ENCODE measurements around the gene MORC4. TPM values are rescaled to one million over a fixed set of nuclear protein-coding genes. Genes with fewer than 3 reads are reported as not detected.
A peak's percentile ranks its signal among the peaks of the same experiment; 100 is the strongest.

MORC4 gene
- 1 to 10 TPM; 2.5 to 3.6 (median 3.0) TPM for total RNA-seq
- total RNA-seq (2013), result 5.5 TPM

DNA sequence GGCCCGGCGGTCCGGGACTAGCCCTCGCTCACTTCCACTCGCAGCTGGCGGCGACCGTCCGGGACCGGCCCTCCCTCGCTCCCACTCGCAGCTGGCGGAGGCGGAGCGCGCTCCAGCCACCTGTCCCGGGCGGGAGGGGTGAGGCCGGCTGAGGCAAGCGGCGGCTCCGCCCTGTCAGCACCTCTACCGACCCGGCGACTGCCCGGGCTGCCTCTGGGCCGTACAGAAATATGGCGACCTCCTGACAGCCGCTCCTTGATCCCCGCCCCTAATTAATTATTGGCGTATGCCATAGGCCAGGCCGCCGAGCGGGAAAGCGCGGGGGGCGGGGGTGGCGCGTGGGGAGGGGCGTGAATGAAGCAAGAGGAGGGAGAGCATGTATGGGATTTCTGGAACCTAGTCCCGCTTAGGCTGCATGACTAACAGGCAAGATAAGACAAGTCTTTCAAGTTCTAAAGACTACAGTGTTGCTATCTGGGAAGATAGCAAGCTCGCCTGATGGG lies at the start of gene MORC4:
TSS of gene MORC4 (minus strand) at position 200 of the 503 bp plus-strand sequence. CDS start 243 bp downstream, outside the sequence.
- DNase-seq (peak; percentile 21 to 67), ATAC-seq (peak; percentile 79 to 87 (median 86))
- Mint-ChIP-seq H3K4me1 (peaks cover 11% of the 10 kb centered on the region in 2 donors), H3K36me3 (no peaks in the 10 kb centered on the region), H3K4me3 (peak within 1 kb of the TSS; percentile 90), H3K9me3 (no peaks in the 10 kb centered on the region), H3K27me3 (ENCODE audit: low read depth in 2 of 2) (peaks cover 5 to 38% of the 10 kb centered on the region in 2 donors), H3K27ac (peak within 1 kb of the TSS in 1 of 2 donors; percentile 18)
- H3K9me3 ChIP-seq (ENCODE audit: control insufficient read depth, insufficient read depth, low read length), result no peaks in the 10 kb centered on the region
- TF ChIP-seq CTCF (IDR thresholded peaks at IDR 0.05), result no peak
- no peak within 1 kb of the TSS for H3K27ac ChIP-seq (ENCODE audit: low read length)
- H3K27me3 ChIP-seq (ENCODE audit: control insufficient read depth, insufficient read depth, low read length), result no peaks in the 10 kb centered on the region
- intact Hi-C loops (cut with micrococcal nuclease), result no loop called here
- peaks cover 7% of the 10 kb centered on the region for H3K4me1 ChIP-seq (ENCODE audit: control insufficient read depth, insufficient read depth, low read length)
- H3K36me3 ChIP-seq (ENCODE audit: control insufficient read depth, insufficient read depth, low read length), result no peaks in the 10 kb centered on the region
- WGBS (ENCODE audit: insufficient coverage), result 0% methylated on average over 34 of the region's 42 CpGs
- peak within 1 kb of the TSS; percentile 32 for H3K4me3 ChIP-seq (ENCODE audit: low read length)

GRCh38 chrX:107047622-107048021 lies 47.6 kb upstream of the MORC4 start:
- Mint-ChIP-seq H3K27me3 (ENCODE audit: low read depth in 2 of 2) (peaks cover 8 to 26% of the 10 kb centered on the region in 2 donors), H3K36me3 (no peaks in the 10 kb centered on the region), H3K9me3 (no peaks in the 10 kb centered on the region), H3K4me3 (no peak overlapping the region), H3K4me1 (no peaks in the 10 kb centered on the region), H3K27ac (no peak overlapping the region)
- no peak overlapping the region for H3K27ac ChIP-seq (ENCODE audit: low read length)
- intact Hi-C loops (cut with micrococcal nuclease), result no loop called here
- no peaks in the 10 kb centered on the region for H3K4me1 ChIP-seq (ENCODE audit: control insufficient read depth, insufficient read depth, low read length)
- WGBS (ENCODE audit: insufficient coverage), result no CpG with 5 or more reads among the region's 1 CpG
- DNase-seq, result no peak
- H3K4me3 ChIP-seq (ENCODE audit: low read length), result no peak overlapping the region
- no peak for ATAC-seq
- no peaks in the 10 kb centered on the region for H3K27me3 ChIP-seq (ENCODE audit: control insufficient read depth, insufficient read depth, low read length)
- no peaks in the 10 kb centered on the region for H3K9me3 ChIP-seq (ENCODE audit: control insufficient read depth, insufficient read depth, low read length)
- H3K36me3 ChIP-seq (ENCODE audit: control insufficient read depth, insufficient read depth, low read length), result no peaks in the 10 kb centered on the region
- no peak for TF ChIP-seq CTCF (IDR thresholded peaks at IDR 0.05)

- peaks cover 8 to 49% of the 10 kb centered on the region in 2 donors for H3K27me3 Mint-ChIP-seq (ENCODE audit: low read depth in 2 of 2)
- TF ChIP-seq CTCF (IDR thresholded peaks at IDR 0.05), result no peak
- no peak for DNase-seq
- Histone ChIP-seq H3K36me3 (ENCODE audit: control insufficient read depth, insufficient read depth, low read length) (no peaks in the 10 kb centered on the region), H3K9me3 (ENCODE audit: control insufficient read depth, insufficient read depth, low read length) (no peaks in the 10 kb centered on the region), H3K27ac (ENCODE audit: low read length) (no peak overlapping the region), H3K27me3 (ENCODE audit: control insufficient read depth, insufficient read depth, low read length) (no peaks in the 10 kb centered on the region), H3K4me3 (ENCODE audit: low read length) (no peak overlapping the region), H3K4me1 (ENCODE audit: control insufficient read depth, insufficient read depth, low read length) (no peaks in the 10 kb centered on the region)
- ATAC-seq, result no peak
- no CpG with 5 or more reads among the region's 1 CpG for WGBS (ENCODE audit: insufficient coverage)
- H3K36me3 Mint-ChIP-seq, result no peaks in the 10 kb centered on the region
- H3K27ac Mint-ChIP-seq, result no peak overlapping the region
- no peaks in the 10 kb centered on the region for H3K9me3 Mint-ChIP-seq
- no peaks in the 10 kb centered on the region for H3K4me1 Mint-ChIP-seq
- intact Hi-C loops (cut with micrococcal nuclease), result loop anchor here (5.0 kb wide), 2 partner anchors 398 to 628 kb away; no protein-coding TSS in a partner anchor
- H3K4me3 Mint-ChIP-seq, result no peak overlapping the region
Measured at GRCh38 chrX:107029752-107030151, 29.7 kb upstream of the MORC4 start.

GRCh38 chrX:107025545-107025944 lies 25.5 kb upstream of the MORC4 start:
- ATAC-seq (peak in 1 of 3 donors; percentile 44), DNase-seq (peak in 1 of 2 donors; percentile 32)
- no peak overlapping the region for H3K27ac ChIP-seq (ENCODE audit: low read length)
- peak; percentile 24 for TF ChIP-seq CTCF (IDR thresholded peaks at IDR 0.05)
- WGBS (ENCODE audit: insufficient coverage), result 49% methylated on average over 2 of the region's 2 CpGs
- Mint-ChIP-seq H3K36me3 (no peaks in the 10 kb centered on the region), H3K9me3 (no peaks in the 10 kb centered on the region), H3K27me3 (ENCODE audit: low read depth in 2 of 2) (peaks cover 6 to 41% of the 10 kb centered on the region in 2 donors), H3K27ac (no peak overlapping the region), H3K4me1 (no peaks in the 10 kb centered on the region), H3K4me3 (no peak overlapping the region)
- no peaks in the 10 kb centered on the region for H3K36me3 ChIP-seq (ENCODE audit: control insufficient read depth, insufficient read depth, low read length)
- intact Hi-C loops (cut with micrococcal nuclease), result loop anchor here (2.0 to 5.0 kb wide), 3 partner anchors 402 to 869 kb away; no protein-coding TSS in a partner anchor
- no peaks in the 10 kb centered on the region for H3K4me1 ChIP-seq (ENCODE audit: control insufficient read depth, insufficient read depth, low read length)
- H3K9me3 ChIP-seq (ENCODE audit: control insufficient read depth, insufficient read depth, low read length), result no peaks in the 10 kb centered on the region
- H3K4me3 ChIP-seq (ENCODE audit: low read length), result no peak overlapping the region
- no peaks in the 10 kb centered on the region for H3K27me3 ChIP-seq (ENCODE audit: control insufficient read depth, insufficient read depth, low read length)

Measured in natural killer cell (primary cell).